Stimulated activated CD8-positive, alpha-beta memory T cell treated with anti-CD3 and anti-CD28 coated beads, Interleukin-12 subunit alpha, Interleukin-12 subunit beta, amount 100 ng/mL, for 24 hours (primary cell): ENCODE measurements around the gene DISP3.

ENCODE experiments used
- DNase-seq: peaks from one replicate; pipeline ENCODE4 v3.0.0-alpha.2; 2020; ENCODE audit errors: extremely low read depth

The DISP3 gene

DNA sequence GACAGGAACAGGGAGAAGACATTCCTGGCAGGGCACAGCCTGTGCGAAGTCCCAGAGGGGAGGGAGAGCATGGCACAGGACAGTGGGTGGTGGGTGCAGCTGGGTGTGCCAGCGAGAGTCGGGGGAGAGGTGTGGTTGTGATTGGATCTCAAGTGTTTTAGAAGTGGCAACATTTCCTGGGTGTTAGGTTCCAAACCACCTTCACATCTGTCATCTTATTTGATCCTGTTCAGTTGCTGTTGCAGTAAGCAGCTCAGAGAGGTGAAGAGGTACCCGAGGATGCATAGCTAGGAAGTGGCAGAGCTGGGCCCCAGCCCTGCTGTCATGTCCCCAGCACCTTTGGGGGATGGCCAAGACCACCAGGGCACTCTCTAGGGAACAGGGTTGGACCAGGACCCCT, 22.0 kb upstream of the DISP3 start:
- DNase-seq = no peak

DNA sequence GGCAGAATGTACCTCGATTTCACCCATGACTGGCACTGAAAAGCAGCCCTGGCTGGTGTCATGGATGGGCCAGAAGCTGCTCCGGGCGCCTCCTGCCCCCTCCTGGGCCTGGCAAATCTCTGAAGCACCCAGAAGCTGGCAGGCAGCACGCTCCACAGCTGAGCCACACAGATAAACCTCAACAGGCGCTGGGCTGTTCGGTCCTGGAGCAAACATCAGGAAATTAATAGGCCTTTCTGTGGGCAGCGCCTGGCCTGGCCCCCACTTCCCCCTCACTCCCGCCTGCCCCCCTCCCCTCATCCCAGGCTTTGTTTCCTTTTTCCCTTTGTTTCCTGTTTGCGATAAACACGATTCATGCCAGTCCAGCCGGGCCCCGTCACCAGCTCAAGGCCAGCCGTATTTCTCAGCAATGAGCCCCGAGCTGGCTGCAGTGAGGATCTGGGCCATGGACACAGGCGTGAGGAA, 20.1 kb upstream of the DISP3 start:
- no peak for DNase-seq

- no peak for DNase-seq
Observed at GRCh38 chr1:11461531-11462137, 17.3 kb upstream of the DISP3 start.

- no peak for DNase-seq
Observed at GRCh38 chr1:11462224-11462923, 16.6 kb upstream of the DISP3 start.

DNA sequence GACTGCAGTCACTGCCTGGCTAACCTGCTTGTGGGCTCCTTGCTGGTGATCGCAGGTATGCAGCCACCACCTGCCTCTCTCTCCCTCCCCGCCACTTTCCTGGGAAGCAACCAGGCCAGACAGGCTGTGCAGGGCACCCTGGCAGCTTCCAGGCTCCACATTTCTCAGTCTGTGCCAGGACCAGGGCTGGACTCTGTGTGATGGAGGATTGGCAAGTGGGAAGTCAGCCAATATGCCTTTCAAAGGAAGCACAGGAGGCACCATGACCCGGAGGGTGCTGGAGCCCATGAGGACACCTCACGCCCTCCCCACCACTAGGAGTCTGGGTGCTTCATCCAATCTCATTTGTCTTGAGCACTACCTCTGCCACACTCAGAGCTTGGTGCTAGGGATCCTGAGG, 15.8 kb upstream of the DISP3 start:
- DNase-seq = no peak

GRCh38 chr1:11465307-11465706, 13.6 kb upstream of the DISP3 start:
- DNase-seq = no peak

- no peak for DNase-seq
Observed at GRCh38 chr1:11466416-11466815, 12.5 kb upstream of the DISP3 start.

DNA sequence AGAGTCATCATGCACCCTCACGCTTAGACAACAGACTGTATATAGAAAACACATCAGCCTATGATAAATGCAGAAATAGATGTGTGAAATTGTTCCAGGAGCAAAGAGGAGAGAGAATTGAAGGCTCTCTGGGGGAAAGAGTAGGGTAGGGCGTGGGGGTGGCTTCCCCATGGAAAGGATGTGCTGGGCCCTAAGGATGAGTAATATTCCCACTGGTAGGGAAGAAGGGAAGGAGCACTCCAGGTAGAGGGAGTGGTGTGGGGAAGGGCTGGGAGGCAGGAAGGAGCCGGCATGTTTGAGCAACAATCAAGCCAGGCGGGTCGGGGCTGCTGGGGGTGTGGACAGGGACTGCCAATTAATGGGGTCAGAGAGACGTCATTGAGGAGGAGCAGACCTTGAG, 10.1 kb upstream of the DISP3 start:
- no peak for DNase-seq

DNA sequence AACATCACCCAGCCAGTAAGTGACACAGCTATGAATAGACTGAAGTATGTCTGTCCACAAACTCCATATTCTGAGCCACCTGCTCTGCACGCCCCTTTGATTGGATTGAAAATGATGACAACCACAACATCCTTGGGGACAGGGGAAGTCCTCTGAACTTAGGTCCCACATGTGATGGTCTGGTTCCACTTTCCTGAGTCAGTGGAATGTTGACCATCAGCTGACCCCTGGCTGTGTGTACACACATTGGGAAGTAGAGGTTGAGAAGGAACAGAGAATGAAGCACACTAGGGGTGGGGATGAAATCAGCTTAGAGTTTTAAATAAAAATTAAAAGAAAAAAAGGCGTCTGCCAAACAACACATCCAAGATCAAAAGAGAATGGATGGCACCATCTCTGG, 8.0 kb upstream of the DISP3 start:
- no peak for DNase-seq

- no peak for DNase-seq
Observed at GRCh38 chr1:11471473-11471872, 7.5 kb upstream of the DISP3 start.

GRCh38 chr1:11472284-11472683, 6.7 kb upstream of the DISP3 start:
- no peak for DNase-seq

DNA sequence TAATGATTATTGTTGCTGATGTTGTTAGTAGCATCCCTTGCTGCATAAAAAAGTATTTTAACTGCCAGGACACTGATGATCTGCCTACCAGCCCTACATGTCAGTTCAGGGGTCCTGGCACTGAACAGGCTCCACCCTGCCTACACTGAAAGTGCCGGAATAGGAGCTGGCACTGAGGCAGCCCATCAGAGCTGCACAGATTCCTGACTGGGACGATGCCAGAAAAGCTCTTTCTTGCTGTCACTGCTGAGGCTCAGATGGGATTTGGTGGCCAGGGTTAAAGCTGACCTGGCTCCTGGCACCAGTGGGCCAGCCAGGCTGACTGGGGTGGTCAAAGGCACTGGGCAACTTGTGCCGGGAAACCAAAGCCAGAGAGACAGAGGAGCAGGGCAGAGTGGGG, 6.2 kb upstream of the DISP3 start:
- DNase-seq = no peak

DNA sequence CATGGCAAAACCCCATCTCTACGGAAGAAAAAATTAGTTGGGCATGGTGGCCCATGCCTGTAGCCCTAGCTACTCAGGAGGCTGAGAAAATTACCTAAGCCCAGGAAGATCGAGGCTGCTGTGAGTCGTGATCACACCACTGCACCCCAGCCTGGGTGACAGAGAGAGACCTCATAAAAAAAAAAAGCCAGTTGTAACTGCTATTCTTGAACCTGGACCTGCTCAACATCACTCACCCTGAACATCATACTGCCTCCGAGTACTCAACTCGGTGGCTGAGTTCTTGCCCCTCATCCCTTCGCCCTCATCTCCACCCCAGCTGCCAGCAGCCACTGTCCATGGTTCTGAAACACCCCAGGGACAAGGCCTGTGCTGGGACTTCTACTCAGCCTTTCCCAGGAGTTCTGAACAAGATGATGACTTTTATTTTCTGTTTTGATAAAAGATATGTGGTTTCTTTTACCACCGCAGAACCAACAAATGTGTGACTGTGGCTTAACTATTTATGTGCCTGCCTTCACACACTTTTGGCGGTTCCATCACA, 5.4 kb upstream of the DISP3 start:
- DNase-seq = no peak

DNA sequence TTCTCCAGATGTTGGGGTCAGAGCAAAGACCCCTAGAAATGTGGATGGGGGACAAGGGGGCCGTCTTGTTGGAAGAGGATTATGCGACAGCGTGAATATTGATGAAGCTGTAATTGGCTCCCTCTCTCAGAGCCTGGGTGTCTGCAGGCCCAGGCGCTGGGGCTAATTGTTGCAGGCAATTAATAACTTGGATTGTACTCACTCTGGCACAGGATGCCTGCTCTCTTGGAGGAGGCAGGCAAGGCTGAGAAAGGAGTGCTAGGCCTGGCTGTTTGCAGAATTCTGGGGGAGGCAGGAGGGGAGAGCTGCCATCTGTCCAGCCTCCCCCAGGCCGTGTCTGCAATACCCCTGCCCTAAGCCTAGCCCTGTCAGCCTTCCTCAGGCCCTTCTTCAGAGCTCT, 4.1 kb upstream of the DISP3 start:
- DNase-seq = no peak

GRCh38 chr1:11475748-11476147, 3.2 kb upstream of the DISP3 start:
- DNase-seq = no peak

DNA sequence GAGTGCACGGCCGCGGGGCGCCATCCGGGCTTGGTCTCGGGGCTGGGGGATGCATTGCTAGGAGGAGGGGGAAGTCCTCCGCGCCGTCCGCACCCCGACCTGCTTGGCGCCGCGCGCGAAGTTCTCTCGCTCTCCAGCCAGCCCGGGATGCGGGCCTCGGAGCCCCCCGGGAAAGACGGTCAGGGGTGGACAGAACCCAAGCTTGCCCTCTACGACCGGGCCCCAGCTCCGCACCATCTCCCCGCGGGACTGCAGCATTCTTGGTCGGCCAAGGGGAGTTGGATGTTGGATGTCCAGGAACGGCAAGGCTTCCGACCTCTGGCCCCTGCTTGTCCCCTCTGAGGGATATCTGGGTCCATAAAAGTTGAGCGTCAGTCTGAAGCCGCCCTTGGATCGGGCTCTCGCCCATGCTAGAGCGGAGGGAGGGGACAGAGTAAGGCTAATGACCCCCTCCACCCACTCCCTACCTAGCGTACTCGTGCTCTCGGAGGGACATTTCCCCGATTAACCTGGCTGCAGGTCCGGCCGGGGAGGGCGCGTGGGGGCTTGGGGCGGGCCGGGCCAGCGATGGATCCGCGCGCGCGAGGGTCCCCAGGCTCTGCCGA, 522 bp downstream of the DISP3 start:
- DNase-seq = no peak

- no peak for DNase-seq
Observed at GRCh38 chr1:11481019-11481418, 2.1 kb downstream of the DISP3 start.

GRCh38 chr1:11482198-11482597, 3.2 kb downstream of the DISP3 start:
- no peak for DNase-seq

DNA sequence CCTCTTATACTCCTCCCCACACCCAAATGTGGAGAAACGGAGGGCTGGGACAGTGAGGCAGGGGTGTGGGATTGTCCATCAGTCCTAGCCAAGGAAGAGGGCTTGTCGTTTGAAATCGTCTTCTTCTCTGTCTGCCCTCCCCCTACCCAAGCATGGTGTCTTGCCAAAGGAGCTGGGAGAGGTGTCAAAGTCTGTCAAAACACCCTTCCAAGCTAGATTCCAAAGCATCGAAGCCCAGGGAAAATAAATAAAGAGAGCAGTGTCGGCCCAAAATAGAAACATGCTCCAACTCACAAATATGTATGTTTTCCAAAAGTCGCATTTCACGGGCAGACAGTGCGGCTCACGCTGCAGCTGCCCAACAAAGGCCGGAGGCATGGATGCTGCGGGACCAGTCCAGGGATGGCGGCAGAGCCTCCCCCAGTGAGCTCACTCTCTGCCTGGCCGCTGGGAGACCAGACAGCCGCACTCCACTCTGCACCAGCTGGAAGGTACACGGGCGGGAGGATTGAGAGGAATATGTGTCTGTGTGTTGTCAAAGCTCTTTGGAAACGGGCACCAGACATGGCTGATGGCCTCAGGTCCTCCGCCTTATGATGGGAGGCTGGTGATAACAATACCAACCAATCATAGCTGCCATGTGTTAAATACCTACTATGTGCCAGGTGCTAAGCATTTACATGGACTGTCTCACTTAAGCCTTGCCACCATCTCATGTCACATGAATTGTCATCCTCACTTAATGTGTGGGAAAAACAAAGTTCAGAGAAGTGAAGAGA, 3.9 kb downstream of the DISP3 start:
- DNase-seq = no peak

DNA sequence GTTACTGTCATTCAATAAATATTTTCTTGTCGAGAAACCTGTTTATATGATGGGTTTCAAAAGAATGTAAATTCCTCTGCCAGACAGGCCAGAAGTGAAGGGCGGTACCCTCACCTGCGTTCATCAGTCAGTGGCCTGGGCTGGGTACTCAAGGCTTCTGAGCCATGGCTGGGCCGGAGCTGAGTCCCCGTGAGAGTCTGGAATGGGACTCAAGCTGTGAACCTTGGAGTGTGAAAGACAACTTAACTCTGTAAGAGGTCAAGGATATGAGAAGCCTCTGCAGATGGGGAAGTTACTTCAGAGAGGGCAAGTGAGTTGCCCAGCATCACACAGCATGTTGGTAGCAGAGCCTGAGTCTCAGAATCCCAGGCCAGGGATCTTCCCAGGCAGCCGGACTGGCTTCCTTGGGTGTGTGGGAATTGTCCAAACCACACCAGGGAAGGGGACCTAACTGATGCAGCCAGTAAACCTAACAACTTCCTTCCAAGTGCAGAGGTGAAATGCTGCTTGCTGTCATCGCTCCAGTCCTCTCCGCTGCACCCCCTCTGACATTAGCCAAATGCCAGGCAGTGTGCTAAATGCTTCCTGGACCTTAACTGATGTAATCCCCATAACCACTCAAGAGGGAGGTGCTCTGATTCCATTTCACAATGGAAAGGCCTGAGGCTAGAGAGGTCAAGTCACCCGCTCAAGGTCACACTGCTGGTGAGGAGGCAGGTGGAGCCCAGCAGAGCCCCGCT, 4.8 kb downstream of the DISP3 start:
- DNase-seq = no peak

DNA sequence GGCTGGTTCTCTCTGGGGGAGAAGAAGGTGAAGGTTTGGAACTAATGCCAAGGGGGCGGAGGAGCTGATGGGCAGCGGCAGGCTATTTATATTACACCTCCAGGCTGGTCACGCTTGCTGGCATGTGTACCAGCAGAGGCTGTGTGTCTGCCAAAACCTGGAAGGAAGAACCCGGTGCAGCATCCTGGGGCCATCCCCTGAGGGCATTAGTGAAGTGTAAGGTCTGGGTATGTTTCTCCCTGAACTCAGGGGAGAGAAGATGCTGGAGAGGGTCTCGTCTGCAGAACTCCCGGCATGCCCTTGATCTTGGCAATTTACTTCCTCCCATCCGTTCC, 5.3 kb downstream of the DISP3 start:
- DNase-seq = no peak

- no peak for DNase-seq
Observed at GRCh38 chr1:11485191-11485590, 6.2 kb downstream of the DISP3 start.
